CD14-positive monocyte (primary cell): Measurements from ENCODE around the gene RHOT1. TPM values are rescaled to one million over a fixed set of nuclear protein-coding genes. Genes with fewer than 3 reads are reported as not detected.
"Not testable (repeated sequence)": the region's sequence is repeated elsewhere in the genome, so short reads cannot be mapped to it uniquely, and the experiment has no call there.

ENCODE experiments used
- DNase-seq, 3 donors: peaks; one replicate each; pipeline ENCODE4 v3.0.0-alpha.2; 2011 to 2022
- H2AFZ ChIP-seq: 2 replicates; pipeline ENCODE4 v1.6.0; 2012; ENCODE audit warnings: mild to moderate bottlenecking, low read depth, low read length, inconsistent platforms; ENCODE audit not compliant: insufficient read depth, poor library complexity, severe bottlenecking
- H3K27ac ChIP-seq, 2 donors: 1 replicate in 1 of 2; 2 replicates in 1 of 2; pipeline ENCODE4 v1.5.1; 2012 to 2013; ENCODE audit warnings: low read length in 2 of 2, control low read depth in 1 of 2, inconsistent platforms in 1 of 2, low read depth in 1 of 2, mild to moderate bottlenecking in 1 of 2
- H3K27me3 ChIP-seq, 2 donors: one replicate each; pipeline versions ENCODE4 v1.6.0 to v1.6.1; 2011 to 2013; ENCODE audit warnings: low read length in 2 of 2; ENCODE audit not compliant: control insufficient read depth in 2 of 2, insufficient read depth in 2 of 2
- H3K36me3 ChIP-seq, 2 donors: replicated peaks in 1 of 2; 1 replicate in 1 of 2; 2 replicates in 1 of 2; pipeline versions ENCODE4 v1.5.1 to v1.6.1; 2012 to 2013; ENCODE audit warnings: low read length in 2 of 2, control low read depth in 1 of 2, inconsistent platforms in 1 of 2, mild to moderate bottlenecking in 1 of 2; ENCODE audit not compliant: insufficient read depth in 2 of 2, control insufficient read depth in 1 of 2
- H3K4me1 ChIP-seq, 2 donors: 1 replicate in 1 of 2; 2 replicates in 1 of 2; pipeline versions ENCODE4 v1.5.1 to v1.6.1; 2012 to 2013; ENCODE audit warnings: low read length in 2 of 2, control low read depth in 1 of 2, inconsistent platforms in 1 of 2, mild to moderate bottlenecking in 1 of 2, moderate library complexity in 1 of 2; ENCODE audit not compliant: insufficient read depth in 2 of 2, control insufficient read depth in 1 of 2
- H3K4me2 ChIP-seq: replicated peaks from 2 replicates; pipeline ENCODE3; 2012; ENCODE audit warnings: low read length, moderate library complexity, mild to moderate bottlenecking; ENCODE audit not compliant: poor library complexity, severe bottlenecking; ENCODE audit errors: extremely low read depth
- H3K4me3 ChIP-seq, 3 experiments: fragments of 200-600 bp in 1 of 3; sonication (generic) in 1 of 3; replicated peaks in 1 of 3; 1 replicate in 2 of 3; 2 replicates in 1 of 3; pipeline ENCODE4 v1.5.1; 2011 to 2013; ENCODE audit warnings: low read length in 3 of 3, mild to moderate bottlenecking in 3 of 3, control low read depth in 2 of 3, low read depth in 2 of 3, inconsistent platforms in 1 of 3, moderate library complexity in 1 of 3
- H3K79me2 ChIP-seq: 2 replicates; pipeline ENCODE4 v1.6.0; 2012; ENCODE audit warnings: mild to moderate bottlenecking, control low read depth, inconsistent platforms, low read length, moderate library complexity; ENCODE audit not compliant: insufficient read depth
- H3K9ac ChIP-seq: 2 replicates; pipeline ENCODE4 v1.6.0; 2017; ENCODE audit warnings: low read length, mild to moderate bottlenecking; ENCODE audit not compliant: insufficient read depth, poor library complexity, severe bottlenecking
- H3K9me3 ChIP-seq, 2 donors: replicated peaks in 1 of 2; 1 replicate in 1 of 2; 2 replicates in 1 of 2; pipeline versions ENCODE4 v1.5.1 to v1.6.1; 2012 to 2013; ENCODE audit warnings: low read length in 2 of 2, control low read depth in 1 of 2; ENCODE audit not compliant: control insufficient read depth in 1 of 2, insufficient read depth in 1 of 2
- H4K20me1 ChIP-seq: 2 replicates; pipeline ENCODE4 v1.6.0; 2012; ENCODE audit warnings: mild to moderate bottlenecking, low read length, control low read depth, moderate library complexity; ENCODE audit not compliant: insufficient read depth
- H3K27ac Mint-ChIP-seq, 7 donors: one replicate each; pipeline ENCODE4 v1.8.0; 2020; ENCODE audit warnings: mild to moderate bottlenecking in 7 of 7, mixed read lengths in 7 of 7, moderate library complexity in 6 of 7, inconsistent platforms in 2 of 7
- H3K27me3 Mint-ChIP-seq, 3 donors: one replicate each; pipeline ENCODE4 v1.8.0; 2021 to 2022; ENCODE audit warnings: low read depth in 3 of 3, mild to moderate bottlenecking in 3 of 3, mixed read lengths in 3 of 3, moderate library complexity in 3 of 3, inconsistent platforms in 1 of 3
- H3K36me3 Mint-ChIP-seq, 2 donors: one replicate each; pipeline ENCODE4 v1.8.0; 2020; ENCODE audit warnings: mixed read lengths in 2 of 2, inconsistent platforms in 1 of 2, mild to moderate bottlenecking in 1 of 2
- H3K4me1 Mint-ChIP-seq: one replicate; pipeline ENCODE4 v1.8.0; 2020; ENCODE audit warnings: mild to moderate bottlenecking, mixed read lengths
- H3K4me3 Mint-ChIP-seq, 2 donors: one replicate each; pipeline ENCODE4 v1.8.0; 2020; ENCODE audit warnings: mild to moderate bottlenecking in 2 of 2, mixed read lengths in 2 of 2, moderate library complexity in 1 of 2
- H3K9me3 Mint-ChIP-seq, 7 donors: one replicate each; pipeline ENCODE4 v1.8.0; 2020 to 2022; ENCODE audit warnings: mixed read lengths in 7 of 7, mild to moderate bottlenecking in 6 of 7, moderate library complexity in 6 of 7, inconsistent platforms in 2 of 7
- CTCF ChIP-seq: fragments of 200-600 bp; IDR thresholded peaks from one replicate; pipeline ENCODE4 v1.8.0; 2022; ENCODE audit warnings: antibody characterized with exemption, mild to moderate bottlenecking
- WGBS: methylation state at CpG from one replicate; pipeline ENCODE4 v1.1.5; 2013; ENCODE audit warnings: missing lambda C conversion rate; ENCODE audit not compliant: insufficient coverage; 5-methylcytosine and 5-hydroxymethylcytosine counted together
- intact Hi-C, 2 donors: fragments of 100-400 bp; cut with micrococcal nuclease; formaldehyde crosslinking; loops; one replicate each; pipeline versions ENCODE4 v1.15.0 to v1.15.1; 2023
- polyA plus RNA-seq, 3 donors: library from polyadenylated mRNA; depleted of rRNA in 1 of 3; unstranded in 2 of 3; stranded (reverse) in 1 of 3; fragments of 300-500 nt in 2 of 3; fragments of >200 nt in 1 of 3; fragmentation: Illumina TruSeq in 2 of 3; gene quantifications; 1 replicate in 2 of 3; 2 replicates in 1 of 3; pipeline ENCODE4 v1.2.3, GENCODE V29; 2012 to 2021

The RHOT1 gene
- polyA plus RNA-seq, 3 donors, result 45.9 to 60.5 (median 51.9) TPM

GRCh38 chr17:32142857-32143526, 690 bp downstream of the RHOT1 start:
- peak overlapping the region; percentile 90 for H2AFZ ChIP-seq
- H3K79me2 ChIP-seq, result peaks cover 57% of the 10 kb centered on the region
- H3K4me3 Mint-ChIP-seq, result peak overlapping the region; percentile 99 to 100
- no peaks in the 10 kb centered on the region for H3K27me3 ChIP-seq
- H3K9ac ChIP-seq, result peak overlapping the region; percentile 89
- intact Hi-C loops, result loop anchor here in 1 of 2 donors (5.0 to 10.0 kb wide), 2 partner anchors 136 to 172 kb away; partner anchors contain the start of gene LRRC37B
- peaks cover 0 to 5% (median 0%) of the 10 kb centered on the region in 7 donors for H3K9me3 Mint-ChIP-seq
- peak overlapping the region; percentile 64 to 100 (median 66) for H3K4me3 ChIP-seq
- 0% methylated on average over 10 of the region's 23 CpGs for WGBS
- no peaks in the 10 kb centered on the region for H3K9me3 ChIP-seq
- peak overlapping the region; percentile 93 to 97 (median 95) for H3K27ac Mint-ChIP-seq
- peaks cover 51% of the 10 kb centered on the region for H4K20me1 ChIP-seq
- H3K36me3 ChIP-seq, result peaks cover 0 to 14% of the 10 kb centered on the region in 2 donors
- peaks cover 55% of the 10 kb centered on the region for H3K4me1 Mint-ChIP-seq
- DNase-seq, result peak in 2 of 3 donors; percentile 36 to 38
- H3K27me3 Mint-ChIP-seq, result peaks cover 0 to 2% (median 1%) of the 10 kb centered on the region in 3 donors
- peak overlapping the region; percentile 67 to 89 for H3K27ac ChIP-seq
- H3K4me2 ChIP-seq, result peak overlapping the region; percentile 99
- TF ChIP-seq CTCF, result no peak
- peaks cover 33 to 49% of the 10 kb centered on the region in 2 donors for H3K4me1 ChIP-seq
- peaks cover 1 to 11% of the 10 kb centered on the region in 2 donors for H3K36me3 Mint-ChIP-seq

- Histone ChIP-seq H3K4me2 (peak overlapping the region; percentile 99), H2AFZ (peak overlapping the region; percentile 90), H3K4me1 (peaks cover 33 to 49% of the 10 kb centered on the region in 2 donors), H3K4me3 (peak overlapping the region; percentile 64 to 100 (median 66)), H3K36me3 (peaks cover 0 to 19% of the 10 kb centered on the region in 2 donors), H3K9ac (peak overlapping the region; percentile 89), H4K20me1 (peaks cover 56% of the 10 kb centered on the region), H3K79me2 (peaks cover 62% of the 10 kb centered on the region), H3K27me3 (no peaks in the 10 kb centered on the region), H3K9me3 (no peaks in the 10 kb centered on the region), H3K27ac (peak overlapping the region in 1 of 2 donors; percentile 89)
- H3K4me3 Mint-ChIP-seq, result peak overlapping the region; percentile 99 to 100
- H3K9me3 Mint-ChIP-seq, result peaks cover 0 to 5% (median 0%) of the 10 kb centered on the region in 7 donors
- DNase-seq, result peak in 2 of 3 donors; percentile 33 to 41
- H3K4me1 Mint-ChIP-seq, result peaks cover 58% of the 10 kb centered on the region
- peak overlapping the region; percentile 53 to 97 (median 95) for H3K27ac Mint-ChIP-seq
- no CpG with 5 or more reads among the region's 6 CpGs for WGBS
- H3K36me3 Mint-ChIP-seq, result peaks cover 1 to 11% of the 10 kb centered on the region in 2 donors
- TF ChIP-seq CTCF, result no peak
- peaks cover 0 to 2% (median 1%) of the 10 kb centered on the region in 3 donors for H3K27me3 Mint-ChIP-seq
- intact Hi-C loops, result loop anchor here in 1 of 2 donors (5.0 to 10.0 kb wide), 2 partner anchors 136 to 171 kb away; partner anchors contain the start of gene LRRC37B
These were observed 1.2 kb downstream of the RHOT1 start for GRCh38 chr17:32143527-32143870.

GRCh38 chr17:32144442-32144841, 2.1 kb downstream of the RHOT1 start:
- not testable (repeated sequence) for DNase-seq, H3K27me3 ChIP-seq, H3K9me3 ChIP-seq, H3K4me3 Mint-ChIP-seq, H3K27me3 Mint-ChIP-seq, H2AFZ ChIP-seq, H3K9me3 Mint-ChIP-seq
- Histone ChIP-seq H3K27ac (peak overlapping the region; percentile 21 to 48), H4K20me1 (peaks cover 61% of the 10 kb centered on the region), H3K4me3 (peak overlapping the region in 1 of 3 experiments; percentile 11), H3K4me2 (peak overlapping the region; percentile 99), H3K9ac (peak overlapping the region; percentile 15), H3K79me2 (peaks cover 70% of the 10 kb centered on the region), H3K4me1 (peaks cover 33 to 49% of the 10 kb centered on the region in 2 donors), H3K36me3 (peaks cover 0 to 19% of the 10 kb centered on the region in 2 donors)
- peaks cover 1 to 11% of the 10 kb centered on the region in 2 donors for H3K36me3 Mint-ChIP-seq
- no CpG with 5 or more reads among the region's 2 CpGs for WGBS
- intact Hi-C loops, result loop anchor here in 1 of 2 donors (5.0 to 10.0 kb wide), 2 partner anchors 137 to 170 kb away; partner anchors contain the start of gene LRRC37B
- peaks cover 57% of the 10 kb centered on the region for H3K4me1 Mint-ChIP-seq
- H3K27ac Mint-ChIP-seq, result peak overlapping the region; percentile 40 to 95 (median 82)
